NCI-H526 treated with DMSO at 0.1 percent for 48 hours (cell line): Measurements from ENCODE around the gene SH3TC1.
A peak's percentile ranks its signal among the peaks of the same experiment; 100 is the strongest.

Experiments
- DNase-seq: peaks from one replicate; lab custom pipeline; 2025; lab: John Stamatoyannopoulos, UW

The SH3TC1 gene

GRCh38 chr4:8215641-8216442 lies 16.8 kb downstream of the SH3TC1 start:
- no peak for DNase-seq

- no peak for DNase-seq
Measured at GRCh38 chr4:8216443-8217245, 17.6 kb downstream of the SH3TC1 start.

- no peak for DNase-seq
Measured at GRCh38 chr4:8217246-8217511, 18.1 kb downstream of the SH3TC1 start.

GRCh38 chr4:8217871-8218270 lies 18.8 kb downstream of the SH3TC1 start:
- DNase-seq: no peak

- no peak for DNase-seq
Measured at GRCh38 chr4:8218371-8219031, 19.4 kb downstream of the SH3TC1 start.

GRCh38 chr4:8219236-8219635 lies 20.1 kb downstream of the SH3TC1 start:
- DNase-seq: no peak

GRCh38 chr4:8220661-8221450 lies 21.8 kb downstream of the SH3TC1 start:
- DNase-seq: no peak

- DNase-seq: no peak
Measured at GRCh38 chr4:8221476-8221875, 22.4 kb downstream of the SH3TC1 start.

GRCh38 chr4:8221985-8222384 lies 22.9 kb downstream of the SH3TC1 start:
- DNase-seq: no peak

- no peak for DNase-seq
Measured at GRCh38 chr4:8222609-8223388, 23.7 kb downstream of the SH3TC1 start.

GRCh38 chr4:8224267-8224974 lies 25.3 kb downstream of the SH3TC1 start:
- DNase-seq: no peak

- DNase-seq: no peak
Measured at GRCh38 chr4:8224975-8225625, 26.0 kb downstream of the SH3TC1 start.

GRCh38 chr4:8225706-8226443 lies 26.8 kb downstream of the SH3TC1 start:
- peak; percentile 46 for DNase-seq

- DNase-seq: no peak
Measured at GRCh38 chr4:8227201-8227770, 28.2 kb downstream of the SH3TC1 start.

GRCh38 chr4:8227771-8228318 lies 28.8 kb downstream of the SH3TC1 start:
- no peak for DNase-seq

GRCh38 chr4:8228319-8229250 lies 29.5 kb downstream of the SH3TC1 start:
- no peak for DNase-seq

- DNase-seq: no peak
Measured at GRCh38 chr4:8229331-8229975, 30.4 kb downstream of the SH3TC1 start.
